ENCODE data around the gene TTLL7. TPM values are rescaled to one million over a fixed set of nuclear protein-coding genes. Genes with fewer than 3 reads are reported as not detected.

The TTLL7 gene
- total and polyA plus RNA-seq, 2 donors (not counting 1 experiment from before 2014, with no cell fraction given): 0.01 TPM; not detected in 1

DNA sequence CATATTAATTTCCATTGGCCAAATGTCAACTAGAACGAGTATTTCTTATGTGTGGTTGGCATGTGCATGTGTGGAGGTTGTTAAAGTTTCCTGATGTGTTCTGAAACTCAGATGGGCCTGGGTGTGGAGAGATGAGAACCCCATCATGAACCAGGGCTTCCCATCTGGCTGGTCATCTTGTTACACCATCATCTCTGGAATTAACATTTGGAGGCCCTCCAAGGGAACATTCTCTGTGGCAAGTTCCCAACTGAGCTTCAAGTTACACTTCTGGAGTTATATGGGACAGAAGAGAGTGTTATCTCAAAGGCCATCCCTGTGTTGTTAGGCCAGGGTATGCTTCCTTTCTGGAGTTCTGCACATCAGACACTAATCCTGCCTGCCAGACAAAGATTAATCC lies 183.6 kb downstream of the TTLL7 start:
- no peak overlapping the region for H2AFZ ChIP-seq (ENCODE audit: insufficient read depth, low read depth, low read length, poor library complexity, severe bottlenecking)
- peaks cover 0 to 5% (median 2%) of the 10 kb centered on the region in 3 donors for H3K9me3 ChIP-seq (ENCODE audit: control extremely low read depth in 1 of 3, control insufficient read depth in 2 of 3, insufficient read depth in 1 of 3, low read length in 2 of 3)
- no peak for DNase-seq
- peaks cover 15% of the 10 kb centered on the region for H3K4me1 Mint-ChIP-seq
- peaks cover 6 to 7% of the 10 kb centered on the region in 2 donors for H3K4me1 ChIP-seq (ENCODE audit: control insufficient read depth in 2 of 2, insufficient read depth in 2 of 2, low read length in 2 of 2)
- peaks cover 2% of the 10 kb centered on the region for H3K9me3 Mint-ChIP-seq (ENCODE audit: insufficient read depth)
- H3K9ac ChIP-seq (ENCODE audit: low read length): no peak overlapping the region
- intact Hi-C loops (cut with micrococcal nuclease): no loop called here
- no peak overlapping the region for H3K27ac ChIP-seq (ENCODE audit: low read length in 2 of 2)
- H4K20me1 ChIP-seq (ENCODE audit: control insufficient read depth, insufficient read depth, low read length, poor library complexity, severe bottlenecking): no peaks in the 10 kb centered on the region
- H3K27ac Mint-ChIP-seq: no peak overlapping the region
- no peaks in the 10 kb centered on the region for H3K79me2 ChIP-seq (ENCODE audit: control insufficient read depth, insufficient read depth, low read length)
- no peak overlapping the region for H3K4me3 ChIP-seq (ENCODE audit: control extremely low read depth in 1 of 5, extremely low read depth in 1 of 5, insufficient read depth in 1 of 5, low read depth in 2 of 5, low read length in 4 of 5)
- POLR2A ChIA-PET: no interaction called here
- H3K27me3 Mint-ChIP-seq: no peaks in the 10 kb centered on the region
- TF ChIP-seq, protein P1, sequence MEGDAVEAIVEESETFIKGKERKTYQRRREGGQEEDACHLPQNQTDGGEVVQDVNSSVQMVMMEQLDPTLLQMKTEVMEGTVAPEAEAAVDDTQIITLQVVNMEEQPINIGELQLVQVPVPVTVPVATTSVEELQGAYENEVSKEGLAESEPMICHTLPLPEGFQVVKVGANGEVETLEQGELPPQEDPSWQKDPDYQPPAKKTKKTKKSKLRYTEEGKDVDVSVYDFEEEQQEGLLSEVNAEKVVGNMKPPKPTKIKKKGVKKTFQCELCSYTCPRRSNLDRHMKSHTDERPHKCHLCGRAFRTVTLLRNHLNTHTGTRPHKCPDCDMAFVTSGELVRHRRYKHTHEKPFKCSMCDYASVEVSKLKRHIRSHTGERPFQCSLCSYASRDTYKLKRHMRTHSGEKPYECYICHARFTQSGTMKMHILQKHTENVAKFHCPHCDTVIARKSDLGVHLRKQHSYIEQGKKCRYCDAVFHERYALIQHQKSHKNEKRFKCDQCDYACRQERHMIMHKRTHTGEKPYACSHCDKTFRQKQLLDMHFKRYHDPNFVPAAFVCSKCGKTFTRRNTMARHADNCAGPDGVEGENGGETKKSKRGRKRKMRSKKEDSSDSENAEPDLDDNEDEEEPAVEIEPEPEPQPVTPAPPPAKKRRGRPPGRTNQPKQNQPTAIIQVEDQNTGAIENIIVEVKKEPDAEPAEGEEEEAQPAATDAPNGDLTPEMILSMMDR (IDR thresholded peaks at IDR 0.05): no peak
- no peak for TF ChIP-seq EZH2 (IDR thresholded peaks at IDR 0.05; ENCODE audit: borderline replicate concordance, insufficient read depth, low read depth, low read length, poor library complexity, severe bottlenecking)
- CTCF ChIA-PET: no interaction called here
- no peak overlapping the region for H3K4me3 Mint-ChIP-seq
- H3K4me2 ChIP-seq (replicated peaks; ENCODE audit: low read depth, low read length, poor library complexity, severe bottlenecking): no peak overlapping the region
- no peak for ATAC-seq (ENCODE audit: low read depth)
- H3K36me3 ChIP-seq (replicated peaks in 1 of 2; ENCODE audit: control extremely low read depth in 1 of 2, control insufficient read depth in 1 of 2, extremely low read depth in 1 of 2, insufficient read depth in 2 of 2, low read length in 1 of 2): no peaks in the 10 kb centered on the region
- WGBS (ENCODE audit: insufficient coverage): no CpG with 5 or more reads among the region's 1 CpG
- H3K27me3 ChIP-seq (replicated peaks in 1 of 4; ENCODE audit: control extremely low read depth in 1 of 4, control insufficient read depth in 3 of 4, insufficient read depth in 4 of 4, low read length in 3 of 4): no peaks in the 10 kb centered on the region

Other genes starting within 250 kb of the TTLL7 start
- 53.9 and 54.9 TPM in 2 replicates for gene PRKACB, start 145.1 kb upstream of the TTLL7 start, total RNA-seq
- gene PRKACB, start 145.1 kb upstream of the TTLL7 start, polyA plus RNA-seq: 14.9 and 19.0 TPM in 2 replicates

Measured in B cell (primary cell).